Cortex of kidney (tissue), 1 donor: Measurements from ENCODE around the gene PLCB1.
"Not testable (repeated sequence)": the region's sequence is repeated elsewhere in the genome, so short reads cannot be mapped to it uniquely, and the experiment has no call there.

Experiments
- DNase-seq: peaks from one replicate; lab custom pipeline; 2025; lab: John Stamatoyannopoulos, UW

The PLCB1 gene

GRCh38 chr20:8447262-8448120 is 315.4 kb downstream of the PLCB1 start:
- DNase-seq: no peak

DNA sequence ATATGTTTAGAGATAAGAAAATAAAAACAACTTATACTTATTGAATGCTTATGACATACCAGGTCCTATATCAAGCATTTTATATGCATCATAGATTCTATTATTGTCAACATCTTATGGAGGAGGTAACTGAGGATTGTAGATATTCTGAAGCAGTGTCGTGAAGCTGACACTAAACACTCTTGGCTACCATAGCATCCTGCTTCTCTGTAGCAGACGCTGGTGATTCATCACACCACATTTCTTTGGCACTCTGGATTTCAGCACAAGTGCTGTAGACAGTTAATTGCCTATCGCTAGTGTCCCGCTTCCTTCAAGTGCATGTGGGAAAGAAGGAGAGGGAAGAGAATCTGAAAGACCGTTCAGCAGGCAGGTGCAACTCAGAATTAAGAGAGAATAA is 317.1 kb downstream of the PLCB1 start:
- DNase-seq: no peak

- DNase-seq: no peak
Observed at GRCh38 chr20:8454137-8454712, 322.2 kb downstream of the PLCB1 start.

DNA sequence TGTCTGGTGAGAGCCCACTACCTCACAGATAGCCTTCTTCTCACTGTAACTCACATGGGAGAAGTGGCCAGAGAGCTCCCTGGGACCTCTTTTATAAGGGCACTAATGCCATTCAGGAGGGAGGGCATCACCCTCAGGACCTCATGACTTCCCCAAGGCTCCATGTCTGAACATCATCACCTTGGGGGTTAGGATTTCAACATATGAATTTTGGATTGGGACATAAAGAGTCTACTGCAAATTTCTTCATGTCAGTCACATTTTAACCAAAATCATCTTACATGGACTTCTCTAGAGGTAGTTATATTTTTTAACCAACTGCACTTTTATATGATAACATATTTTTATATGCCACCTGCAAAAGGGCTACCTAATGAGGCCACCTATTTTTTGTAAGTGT is 324.7 kb downstream of the PLCB1 start:
- DNase-seq: no peak

DNA sequence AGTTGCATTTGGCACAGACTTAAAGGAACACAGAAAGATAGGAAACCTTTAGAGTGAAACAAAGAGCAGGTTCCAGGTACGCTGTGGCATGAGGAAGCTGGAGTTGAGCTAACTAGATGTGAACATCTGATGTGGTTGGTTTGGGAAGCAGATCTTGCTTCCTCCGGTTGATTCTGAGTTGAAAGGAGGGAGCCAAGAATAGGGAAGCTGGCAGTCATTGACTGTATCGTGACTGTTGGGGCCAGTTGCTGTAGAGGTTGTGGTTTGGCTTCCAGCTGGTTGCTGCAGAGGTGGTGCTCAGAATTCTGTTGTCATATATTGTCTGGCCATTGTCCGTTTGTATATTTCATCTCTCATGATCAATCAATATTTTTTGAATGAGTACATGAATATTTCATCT is 325.9 kb downstream of the PLCB1 start:
- DNase-seq: no peak

DNA sequence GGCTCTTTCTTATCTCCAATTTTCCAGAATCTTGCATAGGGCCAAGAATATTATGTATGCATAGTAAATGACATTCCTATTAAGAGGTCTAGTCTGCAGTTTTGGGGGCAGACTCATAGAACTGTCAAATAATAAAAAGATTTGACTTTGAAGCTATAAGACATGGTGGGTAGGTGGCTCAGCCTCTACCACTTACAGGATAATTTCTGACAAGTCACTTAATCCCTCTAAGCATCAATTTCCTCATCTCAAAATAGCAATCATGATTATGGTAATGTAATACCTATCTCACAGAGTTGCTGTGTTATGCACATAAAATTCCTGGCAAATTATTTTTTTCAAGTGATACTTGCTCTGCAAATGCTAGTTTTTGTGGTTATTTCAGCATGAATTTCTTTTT is 329.1 kb downstream of the PLCB1 start:
- no peak for DNase-seq

- no peak for DNase-seq
Observed at GRCh38 chr20:8464368-8464767, 332.3 kb downstream of the PLCB1 start.

DNA sequence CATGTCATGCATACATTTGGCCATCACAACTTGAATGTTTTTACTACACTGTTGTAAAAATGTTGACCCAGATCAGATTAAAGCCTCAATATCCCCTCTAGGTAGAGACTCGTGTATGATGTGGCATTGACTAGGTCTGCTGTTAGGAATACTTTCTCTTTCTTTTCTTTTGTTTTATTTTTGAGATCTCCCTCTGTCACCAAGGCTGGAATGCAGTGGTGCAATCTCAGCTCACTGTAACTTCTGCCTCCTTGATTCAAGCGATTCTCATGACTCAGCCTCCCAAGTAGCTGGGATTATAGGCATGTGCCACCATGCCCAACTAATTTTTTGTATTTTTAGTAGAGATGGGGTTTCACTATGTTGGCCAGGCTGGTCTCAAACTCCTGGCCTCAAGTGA is 334.7 kb downstream of the PLCB1 start:
- not testable (repeated sequence) for DNase-seq

- no peak for DNase-seq
Observed at GRCh38 chr20:8470156-8470555, 338.1 kb downstream of the PLCB1 start.

DNA sequence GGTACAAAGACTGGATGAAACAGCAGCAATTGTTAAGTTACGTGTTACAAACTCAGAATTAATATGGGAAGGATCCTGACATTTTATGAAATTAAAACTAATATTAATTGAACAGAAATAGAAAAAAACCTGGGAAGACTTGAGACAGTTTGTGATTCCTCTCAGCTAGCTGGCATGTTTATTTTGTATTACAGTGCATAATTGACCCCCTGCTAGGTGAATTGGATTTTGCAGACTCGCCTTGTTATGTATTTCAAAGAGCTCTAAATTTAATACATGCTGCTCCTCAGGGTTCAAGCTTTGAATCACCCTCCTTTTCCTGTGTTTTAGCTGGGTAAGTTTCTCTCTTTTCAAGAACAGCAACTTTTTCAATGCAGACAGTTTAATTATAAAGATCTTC is 339.4 kb downstream of the PLCB1 start:
- no peak for DNase-seq

DNA sequence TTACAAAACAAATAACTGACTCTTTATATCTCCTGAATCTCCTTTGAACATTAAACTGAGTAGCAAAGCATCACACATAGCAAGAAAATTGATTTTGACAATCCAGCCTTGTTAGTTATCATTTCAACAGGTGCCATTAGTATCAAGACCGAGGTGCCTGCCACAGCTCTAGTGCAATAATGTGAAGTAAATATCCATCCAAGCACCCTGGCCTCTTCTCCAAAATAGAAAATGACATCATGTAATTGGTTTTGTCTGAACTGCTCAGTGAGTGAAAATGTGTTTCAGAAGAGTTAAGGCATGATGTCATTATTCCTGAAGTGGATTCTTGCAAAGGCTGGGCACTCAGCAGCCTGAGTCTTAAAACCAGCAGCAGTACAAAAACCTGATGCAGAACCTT is 341.4 kb downstream of the PLCB1 start:
- no peak for DNase-seq

GRCh38 chr20:8474027-8474668 is 342.1 kb downstream of the PLCB1 start:
- no peak for DNase-seq

DNA sequence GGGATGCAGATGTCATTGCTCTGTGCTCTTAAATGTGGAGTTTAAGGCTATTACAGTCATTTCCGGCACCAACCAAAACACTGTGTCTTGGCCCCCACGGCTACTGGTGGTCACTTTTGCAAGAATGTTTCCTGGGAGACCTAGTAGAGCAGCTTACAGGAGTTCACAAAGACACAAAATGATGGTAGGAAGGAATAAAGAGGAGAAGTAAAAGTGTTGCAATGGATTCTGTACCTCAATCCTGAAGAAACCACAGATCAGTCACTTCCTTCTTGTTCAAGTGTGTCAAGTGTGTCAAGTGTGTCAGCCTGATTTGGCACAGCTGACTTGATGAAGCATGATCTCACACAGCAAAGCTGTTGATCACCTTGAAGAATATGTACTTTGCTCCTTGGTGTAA is 344.0 kb downstream of the PLCB1 start:
- DNase-seq: no peak

DNA sequence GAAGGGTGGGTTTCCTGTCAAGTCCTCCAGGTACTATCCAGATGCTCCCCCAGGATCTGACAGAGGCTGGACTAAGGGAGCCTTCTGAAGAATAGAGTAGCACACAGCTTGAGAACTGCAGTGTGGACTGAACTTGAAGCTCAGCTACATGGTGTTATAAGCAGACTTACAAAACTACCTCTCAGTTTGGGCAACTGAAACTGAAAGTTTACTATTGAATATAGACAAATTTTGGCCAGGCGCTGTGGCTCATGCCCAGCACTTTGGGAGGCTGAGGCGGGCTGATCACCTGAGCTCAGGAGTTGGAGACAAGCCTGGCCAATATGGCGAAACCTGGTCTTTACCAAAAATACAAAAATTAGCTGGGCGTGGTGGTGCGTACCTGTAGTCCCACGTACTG is 348.5 kb downstream of the PLCB1 start:
- no peak for DNase-seq

- no peak for DNase-seq
Observed at GRCh38 chr20:8487696-8488095, 355.6 kb downstream of the PLCB1 start.

DNA sequence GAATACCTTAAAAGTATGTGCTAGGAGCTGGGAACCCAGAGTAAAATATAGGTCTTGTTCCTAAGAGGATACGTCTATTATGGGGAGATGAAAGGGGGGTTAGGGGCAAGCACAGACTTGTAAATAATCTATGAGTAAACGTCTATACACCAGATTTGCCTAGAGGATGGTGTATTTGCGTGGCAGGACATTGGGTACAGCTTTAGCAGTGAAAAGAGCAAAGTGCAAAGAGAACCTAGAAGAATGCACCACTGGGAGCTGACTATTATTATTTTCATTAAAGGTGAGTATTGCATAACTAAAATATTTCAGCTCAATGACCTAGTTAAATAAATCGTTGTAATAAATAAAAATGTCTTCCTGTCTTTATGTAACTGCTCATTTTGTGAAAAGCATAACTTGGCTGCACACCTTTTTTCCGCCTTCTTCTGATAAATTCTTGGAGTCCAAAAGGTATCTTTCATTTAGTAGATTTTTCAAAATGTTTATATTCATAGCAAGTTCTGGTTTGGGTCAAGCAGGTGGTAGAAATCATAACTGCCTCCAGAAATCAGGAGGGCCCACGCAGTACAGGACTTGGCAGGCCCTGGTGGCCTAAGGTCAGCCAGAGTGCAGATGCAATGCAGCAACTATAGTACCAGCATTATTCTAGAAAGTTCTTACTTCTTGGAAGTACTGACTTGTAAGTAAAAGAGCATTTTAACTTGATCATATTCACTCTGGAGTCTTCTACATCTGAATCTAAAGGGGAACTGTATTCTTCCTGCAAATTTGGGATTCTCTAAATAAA is 357.2 kb downstream of the PLCB1 start:
- no peak for DNase-seq

DNA sequence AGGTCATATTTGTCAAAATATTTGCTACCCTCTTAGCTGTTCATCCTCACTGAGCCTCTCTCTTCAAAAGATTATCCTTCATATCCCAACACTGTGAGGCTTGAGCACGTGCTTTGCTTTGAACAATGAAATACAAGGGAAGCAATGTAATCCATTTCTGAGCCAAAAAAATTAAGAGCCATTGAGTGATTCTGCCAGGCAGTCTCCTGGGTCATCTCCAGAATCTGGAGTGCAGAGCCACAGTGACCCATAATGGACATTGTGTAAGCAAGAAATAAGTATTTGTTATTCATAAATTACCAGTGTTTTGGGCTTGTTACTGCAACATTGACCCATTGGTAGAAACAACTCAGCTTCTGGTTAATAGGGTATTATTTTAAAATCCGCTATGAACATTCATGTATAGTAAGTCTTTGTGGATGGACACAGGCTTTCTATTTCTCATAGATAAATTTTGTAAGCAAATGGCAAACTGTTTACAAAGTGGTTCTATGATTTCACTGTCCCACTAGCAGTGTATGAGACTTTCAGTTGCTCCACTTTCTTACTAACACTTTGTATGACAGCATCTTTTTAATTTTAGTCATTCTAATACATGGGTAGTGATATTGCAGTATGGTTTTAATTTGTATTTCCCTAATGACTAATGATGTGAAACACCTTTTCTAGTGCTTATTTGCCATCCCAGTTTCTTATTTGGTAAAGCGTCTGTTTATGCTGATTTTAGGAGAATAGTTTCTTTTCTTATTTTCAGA is 358.2 kb downstream of the PLCB1 start:
- DNase-seq: no peak

GRCh38 chr20:8492173-8492572 is 360.1 kb downstream of the PLCB1 start:
- DNase-seq: no peak

- no peak for DNase-seq
Observed at GRCh38 chr20:8498571-8498970, 366.5 kb downstream of the PLCB1 start.

GRCh38 chr20:8504030-8504429 is 372.0 kb downstream of the PLCB1 start:
- DNase-seq: no peak

GRCh38 chr20:8505476-8506200 is 373.6 kb downstream of the PLCB1 start:
- DNase-seq: no peak
